SK-N-MC (cell line): ENCODE data around the gene ATP5F1C.

Experiments
- EZH2 ChIP-seq: fragments of 200-600 bp; sonication (generic); IDR thresholded peaks from one replicate; pipeline ENCODE4 v1.6.1; 2017; ENCODE audit warnings: antibody characterized with exemption
- FOXP2 ChIP-seq: optimal IDR thresholded peaks from 2 replicates; pipeline ENCODE3; 2011; ENCODE audit warnings: mild to moderate bottlenecking, moderate library complexity; ENCODE audit not compliant: insufficient read depth; ENCODE audit errors: extremely low read length, control extremely low read depth
- POLR2AphosphoS5 ChIP-seq: IDR thresholded peaks from 2 replicates; pipeline ENCODE4 v1.6.1; 2012; ENCODE audit warnings: mild to moderate bottlenecking, low read depth, low read length, borderline replicate concordance

- no peak for TF ChIP-seq EZH2
- TF ChIP-seq POLR2AphosphoS5 = no peak
- no peak for TF ChIP-seq FOXP2
Measured at GRCh38 chr10:7834262-7834661, 46.3 kb downstream of the ATP5F1C start.
